SKM-1 (cell line): ENCODE measurements around the gene CDK17.
"Not testable (repeated sequence)": the region's sequence is repeated elsewhere in the genome, so short reads cannot be mapped to it uniquely, and the experiment has no call there.

Experiments
- DNase-seq: peaks from one replicate; lab custom pipeline; 2025; ENCODE audit not compliant: unreplicated experiment; lab: John Stamatoyannopoulos, UW

CDK17 gene

DNA sequence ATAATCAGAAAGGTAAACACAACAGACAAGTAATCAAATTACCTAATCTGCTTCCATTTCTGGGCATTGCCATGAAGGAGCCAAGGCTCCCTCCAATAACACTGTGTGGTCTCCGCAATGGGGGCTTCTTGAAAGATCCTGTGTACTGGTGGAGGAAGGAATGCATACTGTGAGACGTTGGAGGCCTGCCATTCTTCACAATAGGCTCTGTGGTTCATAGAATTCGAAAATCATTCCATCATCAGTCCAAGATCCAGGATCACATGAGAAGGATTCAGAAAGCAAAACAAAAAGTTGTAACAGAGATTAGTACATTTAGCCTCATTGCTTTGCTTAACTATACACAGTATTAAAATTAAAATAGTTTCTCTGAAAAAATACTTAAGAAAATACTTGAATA lies 76.3 kb downstream of the CDK17 start:
- DNase-seq = no peak

DNA sequence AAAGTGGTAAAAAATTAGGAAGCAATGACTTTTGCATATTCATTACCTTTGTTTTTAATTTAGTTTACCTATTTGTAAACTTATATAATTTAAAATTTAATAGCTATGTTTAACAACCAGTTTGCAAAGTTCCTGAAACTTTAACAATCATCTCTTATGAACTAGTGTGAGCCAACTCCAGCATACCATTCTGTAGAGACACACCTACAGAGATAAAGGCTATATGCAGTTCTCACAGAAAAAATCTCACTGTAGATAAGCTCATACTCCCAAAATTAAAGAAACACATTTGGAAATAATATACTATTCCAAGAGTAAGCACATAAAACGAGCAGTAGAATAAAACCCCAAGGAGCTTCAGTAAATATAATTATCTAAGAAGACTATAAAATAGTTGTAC lies 77.5 kb downstream of the CDK17 start:
- no peak for DNase-seq

DNA sequence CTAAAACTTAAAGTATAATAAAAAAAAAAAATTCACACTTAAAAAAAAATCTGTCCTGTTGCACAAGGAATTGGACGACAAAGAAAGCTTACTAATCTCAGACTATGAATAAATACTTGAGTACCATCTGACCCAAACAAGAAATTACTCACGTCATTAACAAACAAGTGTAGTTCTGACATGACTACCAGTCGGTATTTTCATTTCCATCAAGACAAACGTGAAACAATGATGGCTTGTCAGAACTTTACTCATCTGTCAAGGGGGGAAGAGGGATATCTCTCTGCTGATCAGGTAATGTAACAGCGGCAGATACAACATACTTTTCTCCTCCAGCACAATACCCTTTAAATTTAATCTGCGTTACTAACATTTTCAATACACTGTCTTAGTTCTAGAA lies 78.3 kb downstream of the CDK17 start:
- DNase-seq = no peak

DNA sequence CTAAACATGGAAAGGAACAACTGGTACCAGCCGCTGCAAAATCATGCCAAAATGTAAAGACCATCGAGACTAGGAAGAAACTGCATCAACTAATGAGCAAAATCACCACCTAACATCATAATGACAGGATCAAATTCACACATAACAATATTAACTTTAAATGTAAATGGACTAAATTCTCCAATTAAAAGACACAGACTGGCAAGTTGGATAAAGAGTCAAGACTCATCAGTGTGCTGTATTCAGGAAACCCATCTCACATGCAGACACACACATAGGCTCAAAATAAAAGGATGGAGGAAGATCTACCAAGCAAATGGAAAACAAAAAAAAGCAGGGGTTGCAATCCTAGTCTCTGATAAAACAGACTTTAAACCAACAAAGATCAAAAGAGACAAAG lies 82.4 kb downstream of the CDK17 start:
- not testable (repeated sequence) for DNase-seq

DNA sequence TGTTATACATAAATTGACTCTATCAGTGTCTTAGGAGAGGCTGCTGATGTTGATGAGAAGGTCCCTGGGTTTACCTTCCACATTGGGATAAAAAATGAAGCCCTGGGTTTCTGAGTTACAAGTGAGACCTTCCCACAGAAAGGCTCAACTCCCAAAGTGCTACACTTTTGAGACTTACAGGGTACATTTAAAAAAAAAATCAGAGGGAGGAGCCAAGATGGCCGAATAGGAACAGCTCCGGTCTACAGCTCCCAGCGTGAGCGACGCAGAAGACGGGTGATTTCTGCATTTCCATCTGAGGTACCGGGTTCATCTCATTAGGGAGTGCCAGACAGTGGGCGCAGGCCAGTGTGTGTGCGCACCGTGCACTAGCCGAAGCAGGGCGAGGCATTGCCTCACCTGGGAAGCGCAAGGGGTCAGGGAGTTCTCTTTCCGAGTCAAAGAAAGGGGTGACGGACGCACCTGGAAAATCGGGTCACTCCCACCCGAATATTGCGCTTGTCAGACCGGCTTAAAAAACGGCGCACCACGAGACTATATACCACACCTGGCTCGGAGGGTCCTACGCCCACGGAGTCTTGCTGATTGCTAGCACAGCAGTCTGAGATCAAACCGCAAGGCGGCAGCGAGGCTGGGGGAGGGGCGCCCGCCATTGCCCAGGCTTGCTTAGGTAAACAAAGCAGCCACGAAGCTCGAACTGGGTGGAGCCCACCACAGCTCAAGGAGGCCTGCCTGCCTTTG lies 84.3 kb downstream of the CDK17 start:
- not testable (repeated sequence) for DNase-seq

- DNase-seq = no peak
Observed at GRCh38 chr12:96314723-96315122, 85.5 kb downstream of the CDK17 start.

DNA sequence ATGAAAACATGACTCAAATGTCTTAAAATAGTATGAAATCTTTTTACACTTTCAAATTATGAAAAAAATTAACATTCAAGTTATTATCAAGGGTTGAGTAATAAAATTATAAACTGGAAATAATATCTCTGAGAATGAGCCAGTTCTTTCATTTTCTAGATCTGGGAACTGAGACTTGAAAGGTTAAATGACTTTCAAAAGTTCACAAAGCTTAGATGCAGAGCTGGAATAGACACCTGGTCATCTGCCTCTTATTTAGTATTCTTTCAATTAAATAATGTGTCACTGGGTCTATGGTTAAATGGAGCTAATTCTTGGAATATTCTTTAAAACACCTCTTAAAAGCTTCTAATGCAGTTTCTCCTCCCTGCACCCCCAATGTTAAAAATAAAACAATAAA lies 86.6 kb downstream of the CDK17 start:
- no peak for DNase-seq

DNA sequence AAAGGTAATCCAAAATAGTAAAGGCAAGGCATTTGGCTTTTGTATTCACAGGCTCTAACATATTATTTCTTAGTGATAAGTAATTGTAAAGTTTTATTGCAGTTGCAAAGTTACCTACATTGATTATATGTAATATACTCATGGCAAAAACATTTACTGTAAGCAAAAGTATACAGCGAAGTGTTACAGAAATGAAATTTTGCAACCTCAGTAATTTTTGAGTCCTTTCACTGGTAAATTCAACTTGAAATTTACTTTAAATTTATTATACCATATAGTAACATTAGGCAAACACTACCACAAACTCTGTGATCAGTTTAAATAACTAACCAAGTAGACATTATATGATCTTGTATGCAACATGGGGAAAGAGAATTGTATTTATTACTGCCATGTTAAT lies 89.0 kb downstream of the CDK17 start:
- no peak for DNase-seq

- DNase-seq = no peak
Observed at GRCh38 chr12:96310067-96310466, 90.2 kb downstream of the CDK17 start.

GRCh38 chr12:96308881-96309280 lies 91.4 kb downstream of the CDK17 start:
- DNase-seq = no peak

GRCh38 chr12:96305665-96306064 lies 94.6 kb downstream of the CDK17 start:
- DNase-seq = no peak

- no peak for DNase-seq
Observed at GRCh38 chr12:96303653-96304052, 96.6 kb downstream of the CDK17 start.

DNA sequence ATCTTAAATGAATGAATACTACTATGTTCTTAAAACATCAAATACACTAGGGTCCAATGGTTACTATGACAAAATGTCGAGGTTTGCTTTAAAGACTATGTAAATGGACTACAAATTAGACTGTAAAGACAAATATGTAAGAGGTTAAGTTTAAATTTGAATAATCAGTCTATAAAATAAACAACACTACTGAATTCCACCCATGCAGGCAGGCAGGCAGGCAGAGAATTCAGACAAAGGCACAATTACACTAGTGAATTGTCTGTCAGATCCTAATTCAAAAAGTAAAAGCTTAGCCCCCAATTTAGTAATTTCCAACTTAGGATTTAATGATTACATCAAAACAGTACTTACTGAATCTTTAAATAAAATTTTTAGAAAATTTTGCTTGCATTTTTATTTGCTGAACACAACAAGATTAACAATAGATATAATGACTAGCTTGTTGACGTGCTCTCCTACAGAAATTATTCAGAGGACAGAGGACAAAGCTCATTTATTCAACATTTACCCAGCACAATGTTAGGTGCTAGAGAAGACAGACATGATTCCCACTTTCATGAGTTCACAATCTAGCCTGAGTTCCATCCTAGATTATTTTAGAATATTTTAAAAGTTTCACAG lies 97.4 kb downstream of the CDK17 start:
- DNase-seq = no peak

GRCh38 chr12:96301732-96302131 lies 98.5 kb downstream of the CDK17 start:
- DNase-seq = no peak

GRCh38 chr12:96300064-96300463 lies 100.2 kb downstream of the CDK17 start:
- no peak for DNase-seq

DNA sequence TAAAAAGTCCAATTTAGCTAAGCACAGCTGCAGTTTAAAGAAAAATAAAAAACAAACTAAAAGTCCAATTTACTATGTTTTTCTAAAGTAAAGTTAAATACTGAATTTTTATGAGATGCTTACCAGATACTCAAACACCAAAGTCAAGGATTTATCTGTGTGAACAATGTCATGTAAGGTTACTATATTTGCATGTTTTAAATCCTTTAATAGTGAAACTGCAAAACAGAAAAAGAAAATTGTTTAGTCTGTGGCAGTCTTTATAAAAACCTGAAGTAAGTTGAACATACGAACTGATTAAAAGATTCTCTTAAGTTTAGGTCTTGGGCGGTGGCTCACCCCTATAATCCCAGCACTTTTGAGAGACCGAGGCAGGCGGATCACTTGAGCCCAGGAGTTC lies 102.7 kb downstream of the CDK17 start:
- DNase-seq = no peak

DNA sequence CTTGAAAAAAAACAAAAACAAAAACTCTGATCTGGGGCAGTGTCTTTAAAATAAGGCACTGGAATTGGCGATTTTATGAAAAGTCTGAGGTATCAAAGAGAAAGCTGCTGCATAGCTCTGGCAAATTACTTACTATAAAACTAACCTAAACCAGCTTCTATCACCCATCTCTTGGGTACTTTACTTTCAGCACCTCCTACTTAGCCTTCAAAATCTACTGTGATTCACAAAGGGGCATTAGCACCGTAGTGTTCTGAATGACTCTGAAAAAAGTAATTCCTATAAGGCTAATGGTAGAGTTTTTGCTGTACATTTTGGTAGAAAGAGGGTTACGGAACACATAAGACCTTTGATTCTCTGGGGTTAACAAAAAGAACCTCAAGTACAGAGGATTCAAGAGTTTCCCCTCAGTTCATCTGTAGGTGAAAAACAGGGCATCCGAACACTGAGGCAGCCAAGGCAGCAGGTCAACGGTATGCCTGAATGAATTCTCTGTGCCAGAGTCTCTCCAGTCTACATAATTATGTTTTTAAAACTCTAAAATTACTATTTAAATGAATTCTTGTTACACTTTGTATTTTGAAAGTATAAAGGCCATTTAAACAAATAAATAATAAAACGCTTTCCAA lies 104.6 kb downstream of the CDK17 start:
- DNase-seq = no peak

DNA sequence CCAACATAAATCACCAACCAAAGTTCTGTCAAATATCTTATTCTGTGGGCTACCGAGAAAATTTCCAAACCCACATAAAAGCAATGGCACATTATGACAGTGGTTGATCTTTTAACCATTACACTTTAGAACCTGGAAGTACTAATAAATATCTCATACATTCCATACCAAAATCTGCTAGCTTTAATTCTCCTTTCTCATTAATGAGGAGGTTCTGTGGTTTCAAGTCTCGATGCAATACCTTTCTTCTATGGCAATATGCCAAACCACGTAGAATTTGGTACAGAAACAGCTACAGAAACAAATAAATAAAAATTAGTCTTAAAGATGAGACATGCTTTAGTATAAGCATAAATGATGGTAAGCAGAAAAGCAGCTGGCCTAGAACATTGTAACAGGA lies 105.4 kb downstream of the CDK17 start:
- DNase-seq = no peak

DNA sequence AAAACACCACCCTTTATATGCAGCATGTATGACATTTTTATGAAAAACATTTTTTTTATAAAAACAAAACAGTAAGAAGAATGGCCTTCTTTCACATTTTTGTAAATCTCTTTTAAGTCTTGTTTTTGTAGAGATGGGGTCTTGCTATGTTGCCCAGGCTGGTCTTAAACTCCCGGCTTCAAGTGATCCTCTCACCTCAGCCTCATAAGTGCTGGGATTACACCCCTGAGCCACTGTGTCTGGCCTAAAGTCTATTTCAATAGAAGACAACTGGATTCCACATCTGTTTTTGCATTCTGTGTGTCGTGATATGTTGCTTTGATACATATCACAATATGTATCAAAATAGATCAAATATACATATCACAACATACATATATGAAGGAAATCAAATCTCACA lies 107.1 kb downstream of the CDK17 start:
- no peak for DNase-seq

GRCh38 chr12:96289067-96289466 lies 111.2 kb downstream of the CDK17 start:
- no peak for DNase-seq

DNA sequence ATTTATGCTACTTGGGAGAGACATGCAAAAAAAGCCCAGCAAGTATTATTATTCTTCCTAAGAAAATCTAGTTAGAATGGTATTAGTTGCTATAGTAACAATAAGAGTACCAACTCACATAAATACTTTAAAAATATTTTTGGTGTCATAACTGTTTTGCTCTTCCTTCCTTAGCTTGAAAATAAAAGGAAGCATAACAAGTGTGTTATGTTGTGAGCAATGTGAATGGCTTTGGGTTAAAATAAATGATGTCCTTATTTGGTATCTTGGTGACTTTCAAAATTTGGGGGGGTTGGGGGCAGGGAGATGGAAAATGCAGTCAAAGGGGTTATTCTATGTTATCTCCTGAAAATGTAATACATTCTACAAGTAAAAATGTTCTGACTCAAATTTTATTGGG lies 115.1 kb downstream of the CDK17 start:
- DNase-seq = no peak

- no peak for DNase-seq
Observed at GRCh38 chr12:96274331-96274730, 125.9 kb downstream of the CDK17 start.
